K562 (cell line): ENCODE results near the gene SLITRK4. TPM values are rescaled to one million over a fixed set of nuclear protein-coding genes. Genes with fewer than 3 reads are reported as not detected.

ENCODE experiments used
- ATAC-seq: fragments of 200-7000 bp; cut with Tn5 transposase; 3 replicates; pipeline ENCODE4 v1.9.1; 2020; ENCODE audit warnings: moderate library complexity
- BruUV-seq: library from RNA; stranded (reverse); fragments of 400-500 nt; replicated peaks from 2 replicates; lab custom pipeline; 2021; lab: Mats Ljungman, UMichigan
- CTCF ChIA-PET: fragments of 300-600 bp; formaldehyde crosslinking; extraction: SDS; loops from one replicate; lab custom pipeline; 2021; ENCODE audit warnings: low intra/inter-chr PET ratio; lab: Yijun Ruan, JAX
- POLR2A ChIA-PET: fragments of 300-600, 350-650 bp; sonication (Branson Sonifier 250); formaldehyde crosslinking; extraction: SDS; loops from one replicate; lab custom pipeline; 2021; ENCODE audit warnings: antibody characterized with exemption, inconsistent platforms; lab: Yijun Ruan, JAX
- DNase-seq, 4 experiments: peaks; one replicate each; pipeline versions ENCODE4 v3.0.0 to v3.0.0-alpha.2; 2011 to 2018; ENCODE audit warnings: low spot score in 3 of 4, mixed read lengths in 3 of 4; ENCODE audit errors: extremely low read depth in 1 of 4
- FAIRE-seq: peaks from 2 replicates; lab custom pipeline; 2011; peaks lifted over from hg19 to GRCh38; lab: Jason Lieb, UNC
- H2AFZ ChIP-seq: 2 replicates; pipeline ENCODE4 v1.6.0; 2011; ENCODE audit warnings: low read depth, low read length, control low read depth, inconsistent platforms
- H3K27ac ChIP-seq: fragments of 200-600 bp; 3 replicates; pipeline ENCODE4 v1.8.0; 2011; ENCODE audit warnings: low read depth, mild to moderate bottlenecking, control low read depth, inconsistent platforms, low read length, moderate library complexity, mixed read lengths; ENCODE audit errors: extremely low read depth
- H3K27me3 ChIP-seq, 2 experiments: fragments of 300-600 bp in 1 of 2; 2 replicates in 1 of 2; 3 replicates in 1 of 2; pipeline versions ENCODE4 v1.6.0 to v1.8.0; 2011; ENCODE audit warnings: inconsistent platforms in 2 of 2, low read length in 2 of 2, mild to moderate bottlenecking in 1 of 2, mixed read lengths in 1 of 2, moderate library complexity in 1 of 2; ENCODE audit not compliant: control insufficient read depth in 2 of 2, insufficient read depth in 2 of 2
- H3K36me3 ChIP-seq: fragments of 300-600 bp; 3 replicates; pipeline ENCODE4 v1.8.0; 2011; ENCODE audit warnings: mild to moderate bottlenecking, low read length, inconsistent platforms; ENCODE audit not compliant: control insufficient read depth, insufficient read depth
- H3K4me1 ChIP-seq, 2 experiments: fragments of 200-600 bp in 1 of 2; replicated peaks in 1 of 2; 2 replicates in 1 of 2; 3 replicates in 1 of 2; pipeline versions ENCODE4 v1.5.1 to v1.8.0; 2011; ENCODE audit warnings: inconsistent platforms in 2 of 2, low read length in 2 of 2, mild to moderate bottlenecking in 1 of 2, mixed read lengths in 1 of 2, moderate library complexity in 1 of 2; ENCODE audit not compliant: control insufficient read depth in 2 of 2, insufficient read depth in 2 of 2
- H3K4me2 ChIP-seq: 2 replicates; pipeline ENCODE4 v1.6.1; 2011; ENCODE audit warnings: low read length, control low read depth, inconsistent platforms, mixed read lengths; ENCODE audit not compliant: insufficient read depth
- H3K4me3 ChIP-seq: fragments of 200-600 bp; sonication (generic), shearing (Covaris generic); 2 replicates; pipeline ENCODE4 v1.5.1; 2016; ENCODE audit warnings: control low read depth, inconsistent platforms
- H3K79me2 ChIP-seq: fragments of 200-600 bp; 3 replicates; pipeline ENCODE4 v1.8.0; 2011; ENCODE audit warnings: low read length, inconsistent platforms; ENCODE audit not compliant: control insufficient read depth, insufficient read depth
- H3K9ac ChIP-seq, 2 experiments: 2 replicates each; pipeline versions ENCODE4 v1.6.0 to v1.6.1; 2011; ENCODE audit warnings: low read depth in 2 of 2, low read length in 2 of 2, control low read depth in 1 of 2, inconsistent platforms in 1 of 2, mild to moderate bottlenecking in 1 of 2, mixed read lengths in 1 of 2; ENCODE audit not compliant: insufficient read depth in 1 of 2
- H3K9me1 ChIP-seq: one replicate; pipeline ENCODE4 v1.6.0; 2011; ENCODE audit warnings: inconsistent platforms, mild to moderate bottlenecking, low read length, moderate library complexity; ENCODE audit not compliant: control insufficient read depth, insufficient read depth
- H3K9me3 ChIP-seq: replicated peaks from 2 replicates; pipeline ENCODE4 v1.5.1; 2011; ENCODE audit warnings: low read depth, low read length, inconsistent platforms; ENCODE audit not compliant: control insufficient read depth, insufficient read depth
- H4K20me1 ChIP-seq: replicated peaks from 2 replicates; pipeline ENCODE4 v1.6.1; 2011; ENCODE audit warnings: low read length, inconsistent platforms, mixed read lengths; ENCODE audit not compliant: control insufficient read depth, insufficient read depth
- BCL6 ChIP-seq: fragments of 250-450 bp; sonication (Bioruptor Pico); IDR thresholded peaks from 2 replicates; pipeline ENCODE4 v1.4.0; 2020
- RBM25 ChIP-seq: fragments of 200-400 bp; formaldehyde crosslinking; IDR thresholded peaks from 2 replicates; pipeline ENCODE4 v1.6.1; 2018; ENCODE audit warnings: low read length, low read depth, moderate library complexity; ENCODE audit not compliant: severe bottlenecking
- VEZF1 ChIP-seq: fragments of 200-800 bp; sonication (Bioruptor generic); IDR thresholded peaks from 2 replicates; pipeline ENCODE4 v1.6.1; 2017; ENCODE audit warnings: missing genetic modification characterization, missing compliant biosample characterization
- ZNF175 ChIP-seq: fragments of 200-800 bp; sonication (Bioruptor generic); IDR thresholded peaks from 2 replicates; pipeline ENCODE4 v1.6.1; 2016; ENCODE audit warnings: low read depth, mild to moderate bottlenecking, missing genetic modification characterization, missing compliant biosample characterization
- ZNF280A ChIP-seq: fragments of 450-650 bp; IDR thresholded peaks from 2 replicates; pipeline ENCODE4 v1.6.1; 2018; ENCODE audit warnings: mild to moderate bottlenecking, low read depth; ENCODE audit not compliant: partially characterized antibody
- ZNF584 ChIP-seq: fragments of 200-800 bp; sonication (Bioruptor generic); IDR thresholded peaks from 2 replicates; pipeline ENCODE4 v1.6.1; 2016; ENCODE audit warnings: low read depth, mild to moderate bottlenecking, missing genetic modification characterization, missing compliant biosample characterization
- ZNF766 ChIP-seq: fragments of 200-800 bp; sonication (Bioruptor generic); conservative IDR thresholded peaks from 2 replicates; pipeline ENCODE4 v1.6.1; 2016; ENCODE audit warnings: missing genetic modification characterization, missing compliant biosample characterization
- ZNF778 ChIP-seq: fragments of 450-650 bp; formaldehyde crosslinking; IDR thresholded peaks from 2 replicates; pipeline ENCODE4 v1.4.0; 2020; ENCODE audit warnings: mild to moderate bottlenecking, moderate library complexity
- WGBS: fragments of 100-300 bp; shearing (Covaris generic); methylation state at CpG from one replicate; pipeline ENCODE4 v1.1.6; 2016; ENCODE audit warnings: low coverage, mixed read lengths; ENCODE audit not compliant: insufficient coverage; ENCODE audit errors: missing lambda C conversion rate; 5-methylcytosine and 5-hydroxymethylcytosine counted together
- in situ Hi-C: fragments of 300-500 bp; cut with MboI; formaldehyde crosslinking; loops from 4 replicates; pipeline ENCODE4 v1.15.0; 2018; ENCODE audit warnings: inconsistent platforms, mixed read lengths
- intact Hi-C: fragments of 100-400 bp; cut with micrococcal nuclease; formaldehyde crosslinking; loops from 2 replicates; pipeline ENCODE4 v1.14.2; 2022
- polyA plus RNA-seq, 8 experiments: library from polyadenylated mRNA; depleted of rRNA in 4 of 8; stranded (reverse) in 5 of 8; unstranded in 3 of 8; fragments of >200 nt; fragmentation: Nextera tagmentation in 2 of 8; fragmentation: Illumina TruSeq in 1 of 8; extraction: Ambion mirVana in 2 of 8; extraction: Trizol in 1 of 8; gene quantifications; 2 replicates each; pipeline versions ENCODE4 v1.2.1 to v1.2.3, GENCODE V29; 2011 to 2014; ENCODE audit warnings: inconsistent platforms in 1 of 8, missing spikeins in 1 of 8
- total RNA-seq, 7 experiments: library from RNA; depleted of rRNA in 6 of 7; stranded (reverse); fragments of >200 nt in 6 of 7; fragmentation: Illumina TruSeq in 2 of 7; extraction: Trizol in 2 of 7; gene quantifications; 2 replicates each; pipeline versions ENCODE4 v1.2.1 to v1.2.3, GENCODE V29; 2011 to 2021; ENCODE audit warnings: low replicate concordance in 1 of 7
- TF ChIP-seq, protein P1 (sequence below): fragments of 250-450 bp; sonication (Bioruptor Pico); IDR thresholded peaks from 2 replicates; pipeline ENCODE4 v1.5.0; 2021; ENCODE audit warnings: mild to moderate bottlenecking, borderline replicate concordance

SLITRK4 gene
- total and polyA plus RNA-seq, 9 of the 15 experiments (the other 6 are each of a cell fraction or from before 2014, with no cell fraction given), result not detected

DNA sequence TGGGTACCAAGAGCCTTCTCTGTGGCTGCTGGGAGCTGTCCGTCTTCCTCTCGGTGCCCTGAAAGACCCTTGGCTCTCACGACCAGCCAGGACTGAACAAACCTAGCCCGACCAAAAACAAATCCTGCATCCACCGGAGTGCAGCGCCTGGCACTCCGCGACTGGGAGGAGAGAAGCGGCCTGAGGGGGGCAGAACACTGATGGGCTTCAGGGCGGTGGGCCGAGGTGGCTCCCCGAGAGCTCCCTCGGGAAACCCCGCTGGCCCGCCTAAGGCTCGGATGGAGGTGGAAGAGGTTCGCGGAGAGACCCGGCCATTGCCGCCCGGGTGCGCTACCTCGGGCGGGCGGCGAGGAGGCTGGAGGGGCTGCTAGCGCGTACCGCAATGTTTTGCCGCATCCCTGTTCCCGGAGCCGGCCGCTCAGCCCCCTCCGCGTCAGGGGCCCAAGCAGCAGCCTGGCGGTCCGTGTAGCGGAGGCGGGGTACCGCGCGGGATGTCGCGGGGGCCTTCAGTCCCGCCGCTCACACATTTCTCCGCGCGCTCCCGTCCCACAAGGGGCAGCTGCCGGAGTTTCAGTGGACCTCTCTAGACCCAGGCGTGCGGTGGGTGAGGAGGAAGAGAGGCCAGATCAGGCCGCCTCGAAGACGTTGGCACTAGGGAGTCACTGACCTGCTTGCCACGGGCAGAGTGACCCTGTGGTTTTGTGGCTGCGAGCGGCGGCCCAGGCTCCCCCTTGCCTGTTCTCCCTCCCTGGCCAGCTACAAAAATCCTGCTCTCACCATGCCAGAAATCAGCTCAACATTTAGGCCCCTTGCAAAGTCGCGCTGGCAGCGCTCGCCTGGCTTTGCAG lies 2.2 kb downstream of the SLITRK4 start (continued):
- TF ChIP-seq ZNF175, result no peak

DNA sequence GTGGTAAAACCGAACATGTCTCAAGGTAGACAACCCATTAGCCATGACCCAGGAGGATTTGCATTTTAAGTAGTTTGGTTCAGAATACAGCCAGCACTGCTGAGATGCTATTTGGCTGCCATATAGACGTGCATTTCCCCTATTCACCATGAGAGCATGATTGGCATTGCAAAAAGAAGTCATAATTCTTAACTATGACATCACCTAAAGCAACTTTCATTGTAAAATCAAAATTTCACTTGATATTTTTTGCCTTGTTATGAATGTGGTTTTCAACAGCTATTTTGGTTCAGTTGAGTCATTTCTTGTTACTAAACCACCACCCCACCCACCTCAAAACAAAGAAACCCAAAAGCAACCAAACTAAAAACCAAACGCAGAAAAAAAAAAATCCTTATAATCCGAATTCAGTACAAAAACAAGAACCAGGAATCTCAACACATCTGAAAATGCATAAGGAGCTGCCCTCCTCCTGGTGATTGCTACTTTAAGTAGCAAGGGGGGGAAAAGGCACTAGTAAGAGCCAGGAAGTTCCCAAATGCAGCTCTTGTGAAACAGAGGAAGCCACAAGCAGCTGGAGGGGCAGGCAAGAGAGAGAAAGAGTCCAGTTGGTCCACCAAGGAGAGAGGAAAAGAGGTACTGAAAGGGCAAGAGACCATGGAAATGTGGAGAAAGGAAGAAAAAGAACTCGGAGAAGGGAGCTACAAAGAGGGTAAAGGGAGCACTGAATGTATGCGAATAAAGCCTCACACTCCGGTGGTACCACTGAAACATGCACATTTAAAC lies 3.1 kb downstream of the SLITRK4 start:
- Histone ChIP-seq H3K4me3 (no peak overlapping the region), H3K9me1 (no peaks in the 10 kb centered on the region), H3K79me2 (no peaks in the 10 kb centered on the region), H3K4me2 (no peak overlapping the region), H3K36me3 (no peaks in the 10 kb centered on the region), H4K20me1 (no peaks in the 10 kb centered on the region), H3K27me3 (no peaks in the 10 kb centered on the region), H3K27ac (no peak overlapping the region), H3K9ac (no peak overlapping the region), H3K4me1 (no peaks in the 10 kb centered on the region), H3K9me3 (no peaks in the 10 kb centered on the region), H2AFZ (no peak overlapping the region)
- DNase-seq, result no peak
- CTCF ChIA-PET, result no interaction called here
- intact Hi-C loops, result no loop called here
- FAIRE-seq, result no peak
- no peak for ATAC-seq
- in situ Hi-C loops, result no loop called here
- 6% methylated on average over 5 of the region's 7 CpGs for WGBS
- POLR2A ChIA-PET, result no interaction called here
- no TSS peak for BruUV-seq
- no peak for TF ChIP-seq RBM25
- TF ChIP-seq BCL6, result no peak
- TF ChIP-seq ZNF766 (CRISPR knock-in tag), result no peak
- TF ChIP-seq, protein P1, sequence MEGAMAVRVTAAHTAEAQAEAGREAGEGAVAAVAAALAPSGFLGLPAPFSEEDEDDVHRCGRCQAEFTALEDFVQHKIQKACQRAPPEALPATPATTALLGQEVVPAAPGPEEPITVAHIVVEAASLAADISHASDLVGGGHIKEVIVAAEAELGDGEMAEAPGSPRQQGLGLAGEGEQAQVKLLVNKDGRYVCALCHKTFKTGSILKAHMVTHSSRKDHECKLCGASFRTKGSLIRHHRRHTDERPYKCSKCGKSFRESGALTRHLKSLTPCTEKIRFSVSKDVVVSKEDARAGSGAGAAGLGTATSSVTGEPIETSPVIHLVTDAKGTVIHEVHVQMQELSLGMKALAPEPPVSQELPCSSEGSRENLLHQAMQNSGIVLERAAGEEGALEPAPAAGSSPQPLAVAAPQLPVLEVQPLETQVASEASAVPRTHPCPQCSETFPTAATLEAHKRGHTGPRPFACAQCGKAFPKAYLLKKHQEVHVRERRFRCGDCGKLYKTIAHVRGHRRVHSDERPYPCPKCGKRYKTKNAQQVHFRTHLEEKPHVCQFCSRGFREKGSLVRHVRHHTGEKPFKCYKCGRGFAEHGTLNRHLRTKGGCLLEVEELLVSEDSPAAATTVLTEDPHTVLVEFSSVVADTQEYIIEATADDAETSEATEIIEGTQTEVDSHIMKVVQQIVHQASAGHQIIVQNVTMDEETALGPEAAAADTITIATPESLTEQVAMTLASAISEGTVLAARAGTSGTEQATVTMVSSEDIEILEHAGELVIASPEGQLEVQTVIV, result no peak
- no peak for TF ChIP-seq ZNF584 (CRISPR knock-in tag)
- TF ChIP-seq ZNF778, result no peak
- TF ChIP-seq ZNF280A, result no peak
- TF ChIP-seq VEZF1 (CRISPR knock-in tag), result no peak
